Activated T-cell treated with anti-CD3 and anti-CD28 coated beads, Interleukin-2, amount 50 U/mL, for 24 hours (primary cell): Measurements from ENCODE around the gene OAS2.

Experiments used
- DNase-seq: peaks from one replicate; pipeline ENCODE4 v3.0.0-alpha.2; 2020
- H3K27ac Mint-ChIP-seq: 2 replicates; pipeline ENCODE4 v1.8.0; 2020; ENCODE audit warnings: mild to moderate bottlenecking, mixed read lengths
- H3K27me3 Mint-ChIP-seq: 2 replicates; pipeline ENCODE4 v1.8.0; 2020; ENCODE audit warnings: mixed read lengths
- H3K36me3 Mint-ChIP-seq: 2 replicates; pipeline ENCODE4 v1.8.0; 2020; ENCODE audit warnings: low read depth, mixed read lengths
- H3K4me1 Mint-ChIP-seq: 2 replicates; pipeline ENCODE4 v1.8.0; 2020; ENCODE audit warnings: low read depth, mixed read lengths
- H3K4me3 Mint-ChIP-seq: 2 replicates; pipeline ENCODE4 v1.8.0; 2020; ENCODE audit warnings: mild to moderate bottlenecking, moderate library complexity, mixed read lengths
- H3K9me3 Mint-ChIP-seq: 2 replicates; pipeline ENCODE4 v1.8.0; 2020; ENCODE audit warnings: mixed read lengths

Gene OAS2

GRCh38 chr12:113006641-113007040 is 28.3 kb downstream of the OAS2 start:
- Mint-ChIP-seq H3K9me3 (peaks cover 9% of the 10 kb centered on the region), H3K27me3 (no peaks in the 10 kb centered on the region), H3K4me1 (no peaks in the 10 kb centered on the region), H3K27ac (peak overlapping the region; percentile 53), H3K4me3 (no peak overlapping the region), H3K36me3 (peaks cover 93% of the 10 kb centered on the region)
- DNase-seq, result no peak

DNA sequence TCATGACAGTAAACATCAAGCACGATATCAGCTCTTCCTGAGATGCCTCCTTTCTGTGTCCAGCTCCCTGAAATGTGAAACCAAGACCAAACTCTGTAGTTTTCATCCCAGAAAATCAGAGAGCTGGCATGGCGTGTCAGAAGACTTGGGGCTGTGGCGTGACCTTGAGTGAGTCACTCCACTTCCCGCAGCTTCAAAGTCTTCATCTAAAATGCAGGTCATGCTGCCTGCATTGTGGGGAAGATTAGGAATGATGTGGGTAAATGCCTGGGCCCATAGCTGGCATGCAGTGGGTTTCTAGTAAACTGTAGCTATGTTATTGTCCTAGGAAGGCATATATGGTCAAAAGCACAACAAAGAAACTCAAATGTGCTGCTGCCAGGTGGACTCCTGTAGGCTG is 28.8 kb downstream of the OAS2 start:
- H3K4me3 Mint-ChIP-seq, result no peak overlapping the region
- H3K27me3 Mint-ChIP-seq, result no peaks in the 10 kb centered on the region
- no peaks in the 10 kb centered on the region for H3K4me1 Mint-ChIP-seq
- DNase-seq, result no peak
- peak overlapping the region; percentile 53 for H3K27ac Mint-ChIP-seq
- peaks cover 96% of the 10 kb centered on the region for H3K36me3 Mint-ChIP-seq
- peaks cover 9% of the 10 kb centered on the region for H3K9me3 Mint-ChIP-seq

DNA sequence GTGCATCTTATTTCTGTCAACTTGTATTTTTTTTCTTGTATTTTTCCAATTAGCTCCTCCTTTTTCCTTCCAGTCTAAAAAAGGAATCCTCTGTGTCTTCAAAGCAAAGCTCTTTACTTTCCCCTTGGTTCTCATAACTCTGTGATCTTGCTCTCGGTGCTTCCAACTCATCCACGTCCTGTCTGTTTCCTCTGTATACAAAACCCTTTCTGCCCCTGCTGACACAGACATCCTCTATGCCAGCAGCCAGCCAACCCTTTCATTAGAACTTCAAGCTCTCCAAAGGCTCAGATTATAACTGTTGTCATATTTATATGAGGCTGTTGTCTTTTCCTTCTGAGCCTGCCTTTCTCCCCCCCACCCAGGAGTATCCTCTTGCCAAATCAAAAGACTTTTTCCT is 32.4 kb downstream of the OAS2 start:
- Mint-ChIP-seq H3K27ac (no peak overlapping the region), H3K4me1 (peaks cover 2% of the 10 kb centered on the region), H3K27me3 (no peaks in the 10 kb centered on the region), H3K36me3 (peaks cover 65% of the 10 kb centered on the region), H3K9me3 (peaks cover 9% of the 10 kb centered on the region), H3K4me3 (no peak overlapping the region)
- DNase-seq, result no peak

GRCh38 chr12:113014565-113014964 is 36.2 kb downstream of the OAS2 start:
- Mint-ChIP-seq H3K36me3 (peaks cover 27% of the 10 kb centered on the region), H3K27ac (no peak overlapping the region), H3K27me3 (no peaks in the 10 kb centered on the region), H3K4me1 (peaks cover 2% of the 10 kb centered on the region), H3K4me3 (no peak overlapping the region), H3K9me3 (peaks cover 9% of the 10 kb centered on the region)
- no peak for DNase-seq

DNA sequence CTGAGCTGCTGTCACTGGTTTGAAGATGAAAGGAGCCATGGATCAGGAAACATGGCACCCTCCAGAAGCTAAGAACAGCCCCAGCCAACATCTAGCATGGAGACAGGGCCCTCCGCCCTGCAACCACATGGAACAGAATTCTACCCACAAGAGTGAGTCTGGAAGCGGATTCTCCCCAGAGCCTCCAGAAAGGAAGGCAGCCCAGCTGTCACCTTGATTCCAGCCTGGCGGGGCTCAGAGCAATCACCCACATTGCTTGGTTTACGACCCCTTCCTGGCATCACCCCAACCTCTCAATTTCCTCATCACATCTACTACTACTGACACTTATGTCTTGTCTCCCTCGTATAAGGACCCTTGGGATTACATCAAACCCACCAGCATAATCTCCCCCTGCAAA is 38.5 kb downstream of the OAS2 start:
- H3K4me1 Mint-ChIP-seq, result peaks cover 2% of the 10 kb centered on the region
- H3K9me3 Mint-ChIP-seq, result no peaks in the 10 kb centered on the region
- no peak for DNase-seq
- H3K36me3 Mint-ChIP-seq, result peaks cover 4% of the 10 kb centered on the region
- no peak overlapping the region for H3K4me3 Mint-ChIP-seq
- no peaks in the 10 kb centered on the region for H3K27me3 Mint-ChIP-seq
- no peak overlapping the region for H3K27ac Mint-ChIP-seq

DNA sequence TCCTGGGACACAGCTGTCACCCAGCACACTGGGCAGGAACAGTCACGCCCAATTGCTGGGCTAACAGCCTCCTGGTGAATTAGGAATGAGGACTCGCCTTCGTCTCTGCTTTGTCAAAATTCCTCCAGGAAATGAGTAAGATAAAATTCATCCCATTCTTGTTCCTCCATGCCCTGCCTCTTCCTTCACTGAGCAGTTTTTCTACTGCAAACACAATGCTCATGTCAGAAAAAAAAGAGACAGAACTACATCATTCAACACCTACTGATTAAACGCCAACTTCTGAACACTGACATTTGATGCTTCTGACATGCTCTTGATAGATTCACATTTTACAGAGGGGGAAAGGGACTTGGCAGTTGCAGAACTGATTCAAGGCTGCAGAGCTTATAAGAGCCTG is 40.7 kb downstream of the OAS2 start:
- Mint-ChIP-seq H3K27me3 (no peaks in the 10 kb centered on the region), H3K9me3 (no peaks in the 10 kb centered on the region), H3K4me3 (no peak overlapping the region), H3K27ac (no peak overlapping the region), H3K4me1 (peaks cover 13% of the 10 kb centered on the region), H3K36me3 (no peaks in the 10 kb centered on the region)
- no peak for DNase-seq

DNA sequence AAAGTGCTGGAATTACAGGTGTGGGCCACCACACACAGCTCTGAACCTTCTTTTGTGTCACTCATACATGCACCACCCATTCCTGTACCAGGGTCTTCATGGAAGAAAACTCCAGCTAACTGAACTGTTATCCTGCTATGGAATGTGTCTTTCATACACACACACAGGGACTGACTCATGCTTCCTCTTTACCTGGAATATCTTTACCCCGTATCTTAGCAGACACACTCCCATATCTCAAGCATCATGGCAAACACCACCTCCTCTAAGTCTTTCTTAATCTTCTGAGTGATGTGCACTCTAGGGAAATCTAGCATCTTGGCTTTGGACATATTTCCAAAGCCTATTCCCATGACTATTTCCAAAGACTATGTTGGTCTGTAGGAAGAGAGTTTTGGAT is 43.2 kb downstream of the OAS2 start:
- Mint-ChIP-seq H3K4me1 (peaks cover 13% of the 10 kb centered on the region), H3K36me3 (no peaks in the 10 kb centered on the region), H3K27ac (no peak overlapping the region), H3K9me3 (no peaks in the 10 kb centered on the region), H3K27me3 (no peaks in the 10 kb centered on the region), H3K4me3 (no peak overlapping the region)
- DNase-seq, result no peak

DNA sequence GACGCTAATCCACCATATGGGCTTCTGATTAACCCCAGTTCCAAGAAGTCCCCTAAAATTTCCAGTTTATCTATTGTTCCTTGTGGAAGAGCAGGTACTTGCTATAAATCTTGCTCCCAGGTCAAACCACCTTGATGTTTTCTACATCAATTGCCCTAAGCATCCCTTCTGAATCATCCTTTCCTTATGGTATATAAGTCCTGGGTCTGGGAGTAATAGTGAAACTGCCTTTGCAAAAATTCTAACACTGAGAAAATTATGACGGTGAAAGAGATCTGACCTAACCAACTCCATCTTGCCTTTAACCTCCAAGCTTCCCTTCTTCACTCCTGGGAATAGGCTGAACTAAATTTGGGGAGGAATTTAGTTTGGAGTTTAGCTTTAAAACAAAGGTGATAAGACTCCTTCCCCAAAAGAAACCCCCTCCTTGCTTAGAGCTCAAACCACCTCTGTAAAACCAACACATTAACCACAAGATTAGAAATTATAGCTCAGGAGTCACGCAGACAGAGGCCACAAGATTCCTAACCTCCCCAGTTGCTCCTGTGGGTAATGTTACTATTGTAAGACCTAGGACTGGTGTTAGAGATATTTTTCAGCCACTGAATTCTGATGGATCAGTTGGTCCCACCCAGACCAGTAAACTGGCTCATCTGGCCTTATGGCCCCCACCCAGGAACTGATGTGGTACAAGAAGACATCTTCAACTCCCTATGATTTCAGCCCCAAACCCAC is 44.4 kb downstream of the OAS2 start:
- Mint-ChIP-seq H3K27ac (peak overlapping the region; percentile 58), H3K9me3 (no peaks in the 10 kb centered on the region), H3K36me3 (no peaks in the 10 kb centered on the region), H3K27me3 (no peaks in the 10 kb centered on the region), H3K4me1 (peaks cover 13% of the 10 kb centered on the region), H3K4me3 (no peak overlapping the region)
- DNase-seq, result no peak

DNA sequence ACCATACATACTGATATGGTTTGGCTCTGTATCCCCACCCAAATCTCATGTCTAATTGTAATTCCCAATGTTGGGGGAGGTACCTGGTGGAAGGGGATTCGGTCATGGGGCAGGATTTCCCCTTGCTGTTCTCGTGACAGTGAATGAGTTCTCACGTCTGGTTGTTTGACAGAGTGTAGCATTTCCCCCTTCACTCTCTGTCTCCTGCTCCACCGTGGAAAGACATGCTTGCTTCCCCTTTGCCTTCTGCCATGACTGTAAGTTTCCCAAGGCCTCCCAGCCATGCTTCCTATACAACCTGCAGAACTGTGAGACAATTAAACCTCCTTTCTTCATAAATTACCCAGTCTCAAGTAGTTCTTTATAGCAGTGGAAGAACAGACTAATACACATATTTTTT is 49.4 kb downstream of the OAS2 start:
- Mint-ChIP-seq H3K36me3 (no peaks in the 10 kb centered on the region), H3K27ac (no peak overlapping the region), H3K4me1 (peaks cover 8% of the 10 kb centered on the region), H3K9me3 (no peaks in the 10 kb centered on the region), H3K27me3 (no peaks in the 10 kb centered on the region), H3K4me3 (no peak overlapping the region)
- DNase-seq, result no peak

DNA sequence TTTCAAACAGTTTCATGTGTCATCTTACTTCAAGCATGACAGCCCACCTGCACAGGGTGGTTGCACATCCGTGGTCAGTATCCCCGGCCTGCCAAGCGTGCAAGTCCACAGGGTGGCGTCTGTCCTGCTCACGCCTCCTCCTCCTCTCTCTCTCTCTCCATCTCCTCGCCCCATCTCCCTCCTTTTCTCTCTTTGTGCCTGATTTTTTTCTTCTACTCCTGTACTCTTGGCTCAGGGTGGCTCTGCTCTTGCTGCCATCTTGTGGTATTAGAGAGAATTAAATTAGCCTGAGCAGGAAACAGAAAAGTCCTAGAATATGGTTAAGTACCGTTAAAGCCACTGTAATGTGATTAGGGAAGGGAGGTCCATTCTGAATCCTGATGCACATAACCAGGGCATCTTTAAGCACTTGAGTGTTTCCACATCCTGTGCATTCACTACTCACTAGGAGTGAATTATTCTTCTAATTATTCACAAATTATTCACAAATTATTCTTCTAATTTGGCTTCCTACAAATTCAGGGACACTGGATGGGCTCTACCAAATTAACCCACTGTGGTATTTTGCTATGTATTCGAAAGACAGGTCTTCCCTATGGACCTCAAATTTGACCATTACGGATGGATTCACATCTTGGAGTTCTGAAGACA is 52.7 kb downstream of the OAS2 start:
- DNase-seq, result no peak
- H3K27ac Mint-ChIP-seq, result no peak overlapping the region
- no peak overlapping the region for H3K4me3 Mint-ChIP-seq
- peaks cover 2% of the 10 kb centered on the region for H3K27me3 Mint-ChIP-seq
- H3K36me3 Mint-ChIP-seq, result no peaks in the 10 kb centered on the region
- no peaks in the 10 kb centered on the region for H3K9me3 Mint-ChIP-seq
- H3K4me1 Mint-ChIP-seq, result peaks cover 3% of the 10 kb centered on the region

GRCh38 chr12:113039911-113040445 is 61.7 kb downstream of the OAS2 start:
- no peaks in the 10 kb centered on the region for H3K27me3 Mint-ChIP-seq
- no peaks in the 10 kb centered on the region for H3K4me1 Mint-ChIP-seq
- no peak overlapping the region for H3K4me3 Mint-ChIP-seq
- no peak overlapping the region for H3K27ac Mint-ChIP-seq
- no peaks in the 10 kb centered on the region for H3K36me3 Mint-ChIP-seq
- no peak for DNase-seq
- H3K9me3 Mint-ChIP-seq, result no peaks in the 10 kb centered on the region

DNA sequence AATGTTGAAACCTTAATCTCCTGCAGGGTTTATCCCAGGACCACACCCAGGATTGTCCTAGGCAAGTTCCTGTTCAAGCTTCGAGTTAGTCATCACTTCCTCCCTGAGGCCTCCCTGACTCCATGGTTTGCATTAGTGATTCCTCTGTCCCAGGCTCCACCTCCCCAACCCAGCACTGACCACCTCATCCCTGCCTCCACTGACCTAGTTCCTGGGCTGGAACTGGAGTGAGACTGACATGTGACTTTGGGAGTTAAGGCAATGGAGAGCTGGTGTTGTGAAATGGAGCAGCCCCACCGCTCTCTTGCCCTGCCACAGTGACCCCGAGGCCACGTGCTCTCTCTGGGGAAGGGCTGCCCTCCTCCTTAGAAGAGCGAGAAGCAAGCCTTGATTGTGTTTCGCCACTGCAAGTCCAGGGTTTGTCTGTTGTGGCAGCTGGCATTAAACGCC is 62.4 kb downstream of the OAS2 start:
- Mint-ChIP-seq H3K4me1 (no peaks in the 10 kb centered on the region), H3K4me3 (no peak overlapping the region), H3K27me3 (no peaks in the 10 kb centered on the region), H3K9me3 (no peaks in the 10 kb centered on the region), H3K27ac (no peak overlapping the region), H3K36me3 (no peaks in the 10 kb centered on the region)
- DNase-seq, result no peak

DNA sequence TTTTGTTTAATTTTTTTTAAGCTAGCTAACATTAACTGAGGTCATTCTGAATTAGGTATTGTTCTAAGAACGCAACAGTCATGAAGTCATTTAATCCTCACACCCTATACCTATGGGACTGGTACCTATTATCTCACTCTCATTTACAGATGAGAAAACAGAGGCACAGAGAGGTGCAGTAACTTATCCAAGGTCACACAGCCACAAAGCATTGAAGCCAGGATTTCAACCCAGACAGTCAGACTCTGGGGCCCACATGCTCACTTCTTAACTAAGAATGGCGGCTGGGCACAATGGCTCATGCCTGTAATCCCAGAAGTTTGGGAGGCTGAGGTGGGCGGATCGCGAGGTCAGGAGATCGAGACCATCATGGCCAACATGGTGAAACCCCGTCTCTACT is 63.2 kb downstream of the OAS2 start:
- peak; percentile 5 for DNase-seq
- H3K4me1 Mint-ChIP-seq, result no peaks in the 10 kb centered on the region
- H3K27ac Mint-ChIP-seq, result no peak overlapping the region
- H3K27me3 Mint-ChIP-seq, result no peaks in the 10 kb centered on the region
- no peaks in the 10 kb centered on the region for H3K9me3 Mint-ChIP-seq
- no peaks in the 10 kb centered on the region for H3K36me3 Mint-ChIP-seq
- H3K4me3 Mint-ChIP-seq, result no peak overlapping the region

DNA sequence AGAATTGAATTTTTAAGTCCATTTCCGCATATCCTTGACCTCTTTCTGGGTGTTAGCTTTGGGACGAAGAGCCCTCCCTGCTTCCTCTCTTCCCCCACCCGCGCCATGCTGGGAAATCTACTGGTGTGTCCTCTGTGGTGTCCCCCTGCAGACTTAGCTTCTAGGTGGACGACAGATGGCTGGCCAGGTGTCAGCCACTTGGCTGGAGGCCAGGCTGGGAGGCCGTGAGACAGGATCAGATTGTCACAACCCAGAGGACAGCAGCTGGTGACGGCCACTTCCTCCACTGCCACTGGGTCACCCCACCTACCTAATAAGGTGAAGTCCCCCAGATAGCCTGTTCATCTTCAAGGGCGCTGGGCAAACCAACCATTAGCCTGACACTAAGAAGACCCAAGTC is 64.9 kb downstream of the OAS2 start:
- DNase-seq, result peak; percentile 12
- Mint-ChIP-seq H3K27ac (no peak overlapping the region), H3K9me3 (no peaks in the 10 kb centered on the region), H3K4me3 (no peak overlapping the region), H3K36me3 (no peaks in the 10 kb centered on the region), H3K27me3 (no peaks in the 10 kb centered on the region), H3K4me1 (no peaks in the 10 kb centered on the region)

DNA sequence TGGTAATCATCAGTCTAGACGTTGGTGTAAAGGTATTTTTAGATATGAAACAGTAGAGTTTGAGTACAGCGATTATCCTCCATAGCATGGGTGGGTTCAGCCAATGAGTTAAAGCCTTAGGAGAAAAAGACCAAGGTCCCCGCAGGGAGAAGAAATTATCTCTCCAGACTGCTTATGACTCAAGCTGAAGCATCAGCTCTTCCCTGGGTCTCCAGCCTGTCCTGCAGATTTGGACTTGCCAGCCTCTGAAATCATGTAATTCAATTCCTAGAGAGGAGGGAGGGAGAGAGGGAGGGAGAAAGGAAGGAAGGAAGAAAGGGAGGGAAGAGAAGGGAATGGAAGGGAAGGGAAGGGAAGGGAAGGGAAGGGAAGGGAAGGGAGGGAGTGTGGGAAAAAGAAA is 66.2 kb downstream of the OAS2 start:
- DNase-seq, result no peak
- Mint-ChIP-seq H3K4me3 (no peak overlapping the region), H3K4me1 (peaks cover 4% of the 10 kb centered on the region), H3K27me3 (no peaks in the 10 kb centered on the region), H3K36me3 (no peaks in the 10 kb centered on the region), H3K27ac (no peak overlapping the region), H3K9me3 (no peaks in the 10 kb centered on the region)
